GM12878 (cell line): ENCODE results near the gene SLC2A9. TPM values are rescaled to one million over a fixed set of nuclear protein-coding genes. Genes with fewer than 3 reads are reported as not detected.

ENCODE experiments used
- ATAC-seq: fragments of 200-7000 bp; cut with Tn5 transposase; 3 replicates; pipeline ENCODE4 v1.9.1; 2020; ENCODE audit warnings: mild to moderate bottlenecking, moderate library complexity
- BruUV-seq: library from RNA; stranded (reverse); fragments of 400-500 nt; replicated peaks from 2 replicates; lab custom pipeline; 2021; lab: Mats Ljungman, UMichigan
- CTCF ChIA-PET: fragments of 300-600 bp; sonication (Branson Sonifier 250); formaldehyde crosslinking; extraction: SDS; loops from one replicate; lab custom pipeline; 2021; ENCODE audit warnings: inconsistent platforms; lab: Yijun Ruan, JAX
- POLR2A ChIA-PET: fragments of 350-600 bp; formaldehyde crosslinking; extraction: SDS; loops from one replicate; lab custom pipeline; 2021; ENCODE audit warnings: inconsistent platforms; lab: Charles Lee
- RAD21 ChIA-PET: fragments of 300-600 bp; sonication (Branson Sonifier 250); formaldehyde crosslinking; loops from one replicate; lab custom pipeline; 2023; ENCODE audit warnings: antibody characterized with exemption; ENCODE audit not compliant: unreplicated experiment; lab: Charles Lee
- SMC1A ChIA-PET: fragments of 300-600 bp; sonication (Branson Sonifier 250); formaldehyde crosslinking; loops from one replicate; lab custom pipeline; 2023; ENCODE audit not compliant: unreplicated experiment, uncharacterized antibody; lab: Charles Lee
- DNase-seq: peaks from one replicate; pipeline ENCODE4 v3.0.0-alpha.2; 2011; ENCODE audit warnings: low read depth, low spot score
- FAIRE-seq: peaks from 3 replicates; lab custom pipeline; 2011; peaks lifted over from hg19 to GRCh38; lab: Jason Lieb, UNC
- H2AFZ ChIP-seq: 2 replicates; pipeline ENCODE4 v1.6.0; 2011; ENCODE audit warnings: low read depth, low read length, control low read depth; ENCODE audit not compliant: control insufficient read depth
- H3K27ac ChIP-seq: 2 replicates; pipeline ENCODE4 v1.5.1; 2011; ENCODE audit warnings: control low read depth; ENCODE audit not compliant: control insufficient read depth, insufficient read depth
- H3K27me3 ChIP-seq, 2 experiments: replicated peaks in 1 of 2; 2 replicates each; pipeline versions ENCODE4 v1.6.0 to v1.6.1; 2011; ENCODE audit warnings: low read length in 1 of 2; ENCODE audit not compliant: control insufficient read depth in 2 of 2, insufficient read depth in 2 of 2
- H3K36me3 ChIP-seq, 2 experiments: 2 replicates each; pipeline ENCODE4 v1.5.1; 2011; ENCODE audit warnings: low read length in 1 of 2; ENCODE audit not compliant: control insufficient read depth in 2 of 2, insufficient read depth in 2 of 2
- H3K4me1 ChIP-seq: 2 replicates; pipeline ENCODE4 v1.6.1; 2011; ENCODE audit warnings: mild to moderate bottlenecking, low read length, moderate library complexity, mixed read lengths; ENCODE audit not compliant: control insufficient read depth, insufficient read depth
- H3K4me2 ChIP-seq: 2 replicates; pipeline ENCODE4 v1.6.0; 2011; ENCODE audit warnings: control low read depth; ENCODE audit not compliant: control insufficient read depth, insufficient read depth
- H3K4me3 ChIP-seq: fragments of 200-600 bp; sonication (generic); 2 replicates; pipeline ENCODE4 v1.5.1; 2016
- H3K79me2 ChIP-seq: 2 replicates; pipeline ENCODE4 v1.6.0; 2011; ENCODE audit warnings: low read length; ENCODE audit not compliant: control insufficient read depth, insufficient read depth
- H3K9ac ChIP-seq: 2 replicates; pipeline ENCODE4 v1.8.0; 2011; ENCODE audit warnings: low read length, control low read depth, mixed read lengths; ENCODE audit not compliant: control insufficient read depth, insufficient read depth
- H3K9me3 ChIP-seq: replicated peaks from 3 replicates; pipeline ENCODE4 v1.5.1; 2011; ENCODE audit warnings: mild to moderate bottlenecking, low read length; ENCODE audit not compliant: control insufficient read depth, insufficient read depth
- H4K20me1 ChIP-seq: 2 replicates; pipeline ENCODE4 v1.6.0; 2011; ENCODE audit not compliant: control insufficient read depth, insufficient read depth
- BCL11A ChIP-seq: IDR thresholded peaks from 2 replicates; pipeline ENCODE4 v1.6.1; 2011; ENCODE audit warnings: low read depth, low read length
- CHD1 ChIP-seq: IDR thresholded peaks from 2 replicates; pipeline ENCODE4 v1.6.1; 2012; ENCODE audit warnings: low read depth, low read length, improper control_type of control experiment
- EZH2 ChIP-seq: IDR thresholded peaks from 2 replicates; pipeline ENCODE4 v1.6.1; 2012; ENCODE audit warnings: low read depth, mild to moderate bottlenecking, control low read depth, inconsistent platforms, low read length, borderline replicate concordance; ENCODE audit not compliant: control insufficient read depth
- IKZF1 ChIP-seq: fragments of 450-650 bp; conservative IDR thresholded peaks from 2 replicates; pipeline ENCODE4 v1.6.1; 2017; ENCODE audit warnings: antibody characterized with exemption, mild to moderate bottlenecking
- JUNB ChIP-seq: IDR thresholded peaks from 2 replicates; pipeline ENCODE4 v1.6.1; 2016; ENCODE audit warnings: antibody characterized with exemption, mild to moderate bottlenecking
- PAX8 ChIP-seq: fragments of 450-650 bp; IDR thresholded peaks from 2 replicates; pipeline ENCODE4 v1.6.1; 2017; ENCODE audit warnings: mild to moderate bottlenecking, moderate library complexity
- POU2F2 ChIP-seq: IDR thresholded peaks from 3 replicates; pipeline ENCODE4 v1.6.1; 2011; ENCODE audit warnings: low read depth, mild to moderate bottlenecking, low read length, borderline replicate concordance
- STAT3 ChIP-seq: IDR thresholded peaks from 2 replicates; pipeline ENCODE4 v1.6.1; 2011; ENCODE audit warnings: low read depth, low read length, improper control_type of control experiment
- ZBED1 ChIP-seq: IDR thresholded peaks from 2 replicates; pipeline ENCODE4 v1.6.1; 2016; ENCODE audit warnings: borderline replicate concordance
- ZNF24 ChIP-seq: fragments of 450-650 bp; IDR thresholded peaks from 2 replicates; pipeline ENCODE4 v1.6.1; 2017; ENCODE audit warnings: antibody characterized with exemption, mild to moderate bottlenecking
- WGBS: methylation state at CpG from one replicate; pipeline ENCODE4 v1.1.6; 2016; ENCODE audit warnings: low lambda C conversion rate; ENCODE audit not compliant: insufficient replicate concordance, insufficient coverage; ENCODE audit errors: missing lambda C conversion rate; 5-methylcytosine and 5-hydroxymethylcytosine counted together
- in situ Hi-C: fragments of 300-500 bp; cut with MboI; formaldehyde crosslinking; loops from 9 replicates; pipeline ENCODE4 v1.14.3; 2018; ENCODE audit warnings: mixed read lengths
- intact Hi-C: fragments of 100-400 bp; cut with micrococcal nuclease; formaldehyde crosslinking; loops from one replicate; pipeline ENCODE4 v1.14.2; 2022; ENCODE audit not compliant: unreplicated experiment
- polyA plus RNA-seq, 11 experiments: library from polyadenylated mRNA; depleted of rRNA in 4 of 11; unstranded in 6 of 11; stranded (reverse) in 5 of 11; fragments of >200 nt; fragmentation: Nextera tagmentation in 4 of 11; fragmentation: Illumina TruSeq in 1 of 11; extraction: Ambion mirVana in 4 of 11; extraction: Trizol in 1 of 11; gene quantifications; 1 replicate in 1 of 11; 2 replicates in 10 of 11; pipeline versions ENCODE4 v1.2.1 to v1.2.3, GENCODE V29; 2011 to 2016; ENCODE audit warnings: inconsistent platforms in 2 of 11, missing spikeins in 2 of 11, low read depth in 1 of 11
- total RNA-seq, 4 experiments: library from RNA; depleted of rRNA in 3 of 4; stranded (reverse); fragments of >200 nt in 3 of 4; fragmentation: Illumina TruSeq in 1 of 4; extraction: Trizol in 1 of 4; gene quantifications; 2 replicates each; pipeline versions ENCODE4 v1.2.1 to v1.2.3, GENCODE V29; 2013 to 2021
- TF ChIP-seq, protein P1 (sequence below): fragments of 450-650 bp; IDR thresholded peaks from 2 replicates; pipeline ENCODE4 v1.6.1; 2017; ENCODE audit warnings: mild to moderate bottlenecking, low read depth, inconsistent platforms; ENCODE audit not compliant: poor library complexity, severe bottlenecking
- TF ChIP-seq, protein P2 (sequence below): fragments of 450-650 bp; IDR thresholded peaks from 2 replicates; pipeline ENCODE4 v1.6.1; 2017; ENCODE audit warnings: mild to moderate bottlenecking, moderate library complexity

SLC2A9 gene
- total and polyA plus RNA-seq, 10 of the 15 experiments (the other 5 are each of a cell fraction or from before 2014, with no cell fraction given), result 0.28 to 2.8 (median 1.2) TPM

DNA sequence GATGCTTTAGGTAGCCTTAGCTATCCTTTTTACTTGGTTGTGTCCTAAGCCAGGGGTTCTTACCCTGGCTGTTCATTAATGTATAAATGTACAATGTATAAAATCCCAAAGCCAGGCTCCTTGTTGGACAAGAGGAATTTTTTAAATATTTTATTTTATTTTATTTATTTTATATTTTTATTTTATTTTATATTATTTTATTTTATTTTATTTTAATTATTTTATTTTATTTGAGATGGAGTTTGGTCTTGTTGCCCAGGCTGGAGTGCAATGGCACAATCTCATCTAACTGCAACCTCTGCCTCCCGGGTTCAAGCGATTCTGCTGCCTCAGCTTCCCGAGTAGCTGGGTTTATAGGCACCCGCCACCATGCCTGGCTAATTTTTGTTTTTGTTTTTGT is 8.1 kb upstream of the SLC2A9 start:
- ChIA-PET SMC1A (interaction anchor here (2.0 kb wide), 1 partner anchor 14 kb away, joined by 8 read pairs; no protein-coding TSS in a partner anchor), CTCF (interaction anchor here (0.6 to 10.0 kb wide), 2 partner anchors 14 to 261 kb away, joined by 3 to 47 read pairs; no protein-coding TSS in a partner anchor), RAD21 (no interaction called here), POLR2A (no interaction called here)
- DNase-seq (no peak), FAIRE-seq (no peak), ATAC-seq (no peak)
- Histone ChIP-seq H3K4me3 (no peak overlapping the region), H3K4me2 (no peak overlapping the region), H3K36me3 (no peaks in the 10 kb centered on the region), H3K4me1 (no peaks in the 10 kb centered on the region), H3K79me2 (no peaks in the 10 kb centered on the region), H4K20me1 (no peaks in the 10 kb centered on the region), H3K9ac (no peak overlapping the region), H2AFZ (no peak overlapping the region), H3K9me3 (no peaks in the 10 kb centered on the region), H3K27me3 (no peaks in the 10 kb centered on the region; a peak in 1 of 4 replicates), H3K27ac (no peak overlapping the region)
- TF ChIP-seq EZH2 (no peak), POU2F2 (no peak), ZNF24 (no peak), JUNB (no peak), IKZF1 (no peak), STAT3 (no peak), PAX8 (no peak), CHD1 (no peak), ZBED1 (no peak), BCL11A (no peak)
- TF ChIP-seq, protein P1, sequence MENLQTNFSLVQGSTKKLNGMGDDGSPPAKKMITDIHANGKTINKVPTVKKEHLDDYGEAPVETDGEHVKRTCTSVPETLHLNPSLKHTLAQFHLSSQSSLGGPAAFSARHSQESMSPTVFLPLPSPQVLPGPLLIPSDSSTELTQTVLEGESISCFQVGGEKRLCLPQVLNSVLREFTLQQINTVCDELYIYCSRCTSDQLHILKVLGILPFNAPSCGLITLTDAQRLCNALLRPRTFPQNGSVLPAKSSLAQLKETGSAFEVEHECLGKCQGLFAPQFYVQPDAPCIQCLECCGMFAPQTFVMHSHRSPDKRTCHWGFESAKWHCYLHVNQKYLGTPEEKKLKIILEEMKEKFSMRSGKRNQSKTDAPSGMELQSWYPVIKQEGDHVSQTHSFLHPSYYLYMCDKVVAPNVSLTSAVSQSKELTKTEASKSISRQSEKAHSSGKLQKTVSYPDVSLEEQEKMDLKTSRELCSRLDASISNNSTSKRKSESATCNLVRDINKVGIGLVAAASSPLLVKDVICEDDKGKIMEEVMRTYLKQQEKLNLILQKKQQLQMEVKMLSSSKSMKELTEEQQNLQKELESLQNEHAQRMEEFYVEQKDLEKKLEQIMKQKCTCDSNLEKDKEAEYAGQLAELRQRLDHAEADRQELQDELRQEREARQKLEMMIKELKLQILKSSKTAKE, result no peak
- TF ChIP-seq, protein P2, sequence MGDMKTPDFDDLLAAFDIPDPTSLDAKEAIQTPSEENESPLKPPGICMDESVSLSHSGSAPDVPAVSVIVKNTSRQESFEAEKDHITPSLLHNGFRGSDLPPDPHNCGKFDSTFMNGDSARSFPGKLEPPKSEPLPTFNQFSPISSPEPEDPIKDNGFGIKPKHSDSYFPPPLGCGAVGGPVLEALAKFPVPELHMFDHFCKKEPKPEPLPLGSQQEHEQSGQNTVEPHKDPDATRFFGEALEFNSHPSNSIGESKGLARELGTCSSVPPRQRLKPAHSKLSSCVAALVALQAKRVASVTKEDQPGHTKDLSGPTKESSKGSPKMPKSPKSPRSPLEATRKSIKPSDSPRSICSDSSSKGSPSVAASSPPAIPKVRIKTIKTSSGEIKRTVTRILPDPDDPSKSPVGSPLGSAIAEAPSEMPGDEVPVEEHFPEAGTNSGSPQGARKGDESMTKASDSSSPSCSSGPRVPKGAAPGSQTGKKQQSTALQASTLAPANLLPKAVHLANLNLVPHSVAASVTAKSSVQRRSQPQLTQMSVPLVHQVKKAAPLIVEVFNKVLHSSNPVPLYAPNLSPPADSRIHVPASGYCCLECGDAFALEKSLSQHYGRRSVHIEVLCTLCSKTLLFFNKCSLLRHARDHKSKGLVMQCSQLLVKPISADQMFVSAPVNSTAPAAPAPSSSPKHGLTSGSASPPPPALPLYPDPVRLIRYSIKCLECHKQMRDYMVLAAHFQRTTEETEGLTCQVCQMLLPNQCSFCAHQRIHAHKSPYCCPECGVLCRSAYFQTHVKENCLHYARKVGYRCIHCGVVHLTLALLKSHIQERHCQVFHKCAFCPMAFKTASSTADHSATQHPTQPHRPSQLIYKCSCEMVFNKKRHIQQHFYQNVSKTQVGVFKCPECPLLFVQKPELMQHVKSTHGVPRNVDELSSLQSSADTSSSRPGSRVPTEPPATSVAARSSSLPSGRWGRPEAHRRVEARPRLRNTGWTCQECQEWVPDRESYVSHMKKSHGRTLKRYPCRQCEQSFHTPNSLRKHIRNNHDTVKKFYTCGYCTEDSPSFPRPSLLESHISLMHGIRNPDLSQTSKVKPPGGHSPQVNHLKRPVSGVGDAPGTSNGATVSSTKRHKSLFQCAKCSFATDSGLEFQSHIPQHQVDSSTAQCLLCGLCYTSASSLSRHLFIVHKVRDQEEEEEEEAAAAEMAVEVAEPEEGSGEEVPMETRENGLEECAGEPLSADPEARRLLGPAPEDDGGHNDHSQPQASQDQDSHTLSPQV, result no peak
- 80% methylated on average over 4 of the region's 4 CpGs for WGBS
- in situ Hi-C loops, result loop anchor here (10.0 kb wide), 1 partner anchor 495 kb away; no protein-coding TSS in a partner anchor
- intact Hi-C loops, result no loop called here
- BruUV-seq, result no TSS peak
